Raji (cell line): ENCODE data around the gene PLA2G5.

Source experiments
- POLR2A ChIP-seq: IDR thresholded peaks from 2 replicates; pipeline ENCODE4 v1.6.1; 2011; ENCODE audit warnings: low read depth, low read length, control low read depth; ENCODE audit not compliant: insufficient read depth

PLA2G5 gene

DNA sequence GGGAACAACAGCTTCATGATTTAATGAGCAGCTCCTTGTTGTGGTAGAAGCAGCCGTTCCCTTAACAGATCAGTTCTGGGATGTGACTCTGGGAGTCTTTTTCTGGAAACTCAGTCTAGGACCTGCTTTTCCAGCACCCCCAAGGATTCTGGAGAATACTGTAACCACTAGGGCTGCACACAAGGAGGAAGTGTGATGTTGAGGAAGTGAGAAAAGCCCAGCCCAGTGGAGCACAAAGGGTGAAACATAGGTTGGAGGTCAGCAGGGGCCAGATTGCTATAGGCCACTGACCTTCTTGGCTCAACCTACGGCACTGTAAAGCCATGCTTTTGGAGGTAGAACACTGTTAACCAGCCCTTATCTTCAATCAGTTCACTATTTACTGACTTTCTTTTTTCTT is 10.1 kb upstream of the PLA2G5 start:
- TF ChIP-seq POLR2A: no peak

DNA sequence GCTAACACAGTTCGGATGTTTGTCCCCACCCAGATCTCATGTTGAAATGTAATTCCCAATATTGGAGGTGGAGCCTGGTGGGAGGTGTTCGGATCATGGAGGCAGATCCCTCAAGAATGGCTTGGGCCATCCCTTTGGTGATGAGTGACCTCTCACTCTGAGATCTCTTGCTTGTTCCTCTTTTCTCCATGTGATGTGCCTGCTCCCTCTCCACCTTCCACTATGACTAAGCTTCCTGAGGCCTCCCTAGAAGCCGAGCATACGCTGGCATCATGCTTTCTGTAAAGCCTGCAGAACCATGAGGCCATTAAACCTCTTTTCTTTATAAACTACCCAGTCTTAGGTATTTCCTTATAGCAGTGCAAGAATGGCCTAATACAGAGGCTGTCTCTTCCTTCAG is 8.1 kb upstream of the PLA2G5 start:
- TF ChIP-seq POLR2A: no peak

DNA sequence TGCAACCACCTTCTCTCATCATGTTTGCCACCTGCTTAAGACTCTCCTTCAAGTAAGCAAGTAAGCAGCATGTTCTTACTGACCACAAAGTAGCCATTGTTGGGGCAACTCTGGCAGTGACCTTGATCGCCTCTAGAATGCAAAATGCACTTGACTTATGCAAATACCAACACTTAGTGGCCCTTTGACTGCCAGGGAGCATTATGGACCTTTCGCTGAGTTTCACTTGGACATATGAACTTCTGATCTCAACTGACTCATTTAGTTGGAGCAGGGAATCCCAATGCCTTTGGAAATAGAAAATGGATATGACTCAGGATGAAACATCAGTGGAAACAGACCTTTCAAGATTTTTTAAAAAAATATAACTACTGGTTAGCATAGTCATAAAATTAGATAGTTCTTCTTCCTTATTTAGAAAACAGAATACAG is 6.1 kb upstream of the PLA2G5 start:
- no peak for TF ChIP-seq POLR2A

DNA sequence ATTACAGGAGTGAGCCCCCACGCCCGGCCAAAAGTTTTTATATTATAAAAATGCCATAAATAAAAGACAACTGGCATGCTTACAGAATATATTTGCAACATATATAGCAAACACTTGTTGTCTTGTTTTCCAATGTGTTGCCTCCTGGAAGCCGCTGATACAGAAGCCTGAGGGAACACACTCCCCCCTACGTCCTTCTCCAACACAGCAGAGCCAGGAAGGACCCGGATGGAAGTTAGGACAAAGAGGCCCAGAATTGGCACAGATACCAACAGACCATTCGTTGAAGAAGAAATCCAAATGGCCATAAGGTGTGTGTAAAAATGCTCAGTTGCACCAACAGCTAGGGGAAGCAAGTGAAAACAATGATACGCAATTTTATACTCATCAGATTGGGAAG is 1.3 kb upstream of the PLA2G5 start:
- TF ChIP-seq POLR2A: no peak

DNA sequence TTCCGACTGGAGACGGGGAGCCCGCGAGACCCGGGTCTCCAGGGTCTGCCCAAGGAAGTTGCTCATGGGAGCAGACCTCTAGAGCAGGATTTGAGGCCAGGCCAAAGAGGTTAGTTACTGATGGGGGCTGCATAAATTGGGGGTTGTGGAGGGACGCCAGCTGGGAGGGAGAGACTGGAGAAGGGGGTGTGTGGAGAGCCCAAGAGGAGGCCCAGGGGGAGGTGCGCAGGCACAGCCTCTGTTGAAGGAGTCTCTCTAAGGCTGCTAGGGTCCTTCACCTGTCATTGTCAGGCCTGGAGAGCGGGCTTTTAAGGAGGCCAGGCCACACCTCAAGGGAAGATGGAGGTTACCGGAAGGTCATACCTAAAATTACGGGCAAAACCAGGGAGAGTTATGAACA is 363 bp downstream of the PLA2G5 start:
- TF ChIP-seq POLR2A: no peak

DNA sequence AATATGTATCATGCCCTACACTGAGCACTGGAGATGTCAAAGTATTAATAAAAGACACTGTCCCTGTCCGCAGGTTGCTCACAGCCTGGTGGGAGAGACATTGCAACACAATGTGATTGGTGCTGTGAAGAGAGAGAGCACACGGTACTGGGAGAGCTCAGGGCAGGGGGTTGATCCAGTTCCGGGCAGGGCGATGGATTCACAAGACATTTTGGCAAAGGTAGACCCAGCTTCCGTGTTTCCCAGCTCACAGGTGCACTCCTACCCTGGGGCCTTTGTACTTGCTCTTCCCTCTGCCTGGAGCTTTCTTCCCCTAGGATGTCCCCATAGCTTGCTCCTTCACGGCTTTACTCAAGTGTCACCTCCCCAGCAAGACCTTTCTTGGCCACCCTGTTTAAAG is 1.4 kb downstream of the PLA2G5 start:
- TF ChIP-seq POLR2A: no peak

DNA sequence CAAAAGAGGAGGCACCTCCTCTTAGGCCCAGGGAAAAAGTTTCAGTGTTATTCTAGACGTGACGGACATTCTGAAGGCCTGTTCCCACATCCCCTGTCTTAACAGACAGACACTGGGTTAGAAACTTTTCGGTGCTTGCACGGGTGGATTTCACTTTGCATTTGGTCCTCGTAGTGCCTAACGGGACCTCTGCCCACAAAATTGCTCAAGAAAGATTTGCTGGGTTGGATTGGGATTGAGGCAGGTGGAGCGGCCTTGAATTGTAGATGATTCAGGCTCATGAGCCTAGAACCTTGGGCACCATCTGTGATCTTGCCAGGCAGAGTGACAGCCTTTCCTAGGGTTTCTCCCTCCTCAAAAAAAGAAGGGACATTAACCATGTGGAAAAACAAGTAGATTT is 2.8 kb downstream of the PLA2G5 start:
- no peak for TF ChIP-seq POLR2A

DNA sequence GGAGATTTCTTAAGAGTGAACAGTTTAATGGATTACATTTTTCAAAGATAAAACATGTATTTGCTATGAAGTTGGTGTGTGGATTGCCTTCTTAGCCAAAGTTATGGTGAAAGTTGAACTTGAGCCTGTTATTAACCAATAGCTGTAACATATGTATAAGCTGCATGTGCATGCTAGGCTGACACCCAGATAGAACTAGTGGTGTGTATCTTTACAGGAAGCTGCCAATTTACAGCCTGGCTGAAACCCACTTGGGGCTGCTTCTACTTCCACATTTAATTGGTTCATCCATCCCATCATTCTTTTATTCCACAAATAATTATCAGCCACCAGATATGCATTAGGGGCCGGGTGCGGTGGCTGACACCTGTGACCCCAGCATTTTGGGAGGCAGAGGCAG is 3.3 kb downstream of the PLA2G5 start:
- no peak for TF ChIP-seq POLR2A

DNA sequence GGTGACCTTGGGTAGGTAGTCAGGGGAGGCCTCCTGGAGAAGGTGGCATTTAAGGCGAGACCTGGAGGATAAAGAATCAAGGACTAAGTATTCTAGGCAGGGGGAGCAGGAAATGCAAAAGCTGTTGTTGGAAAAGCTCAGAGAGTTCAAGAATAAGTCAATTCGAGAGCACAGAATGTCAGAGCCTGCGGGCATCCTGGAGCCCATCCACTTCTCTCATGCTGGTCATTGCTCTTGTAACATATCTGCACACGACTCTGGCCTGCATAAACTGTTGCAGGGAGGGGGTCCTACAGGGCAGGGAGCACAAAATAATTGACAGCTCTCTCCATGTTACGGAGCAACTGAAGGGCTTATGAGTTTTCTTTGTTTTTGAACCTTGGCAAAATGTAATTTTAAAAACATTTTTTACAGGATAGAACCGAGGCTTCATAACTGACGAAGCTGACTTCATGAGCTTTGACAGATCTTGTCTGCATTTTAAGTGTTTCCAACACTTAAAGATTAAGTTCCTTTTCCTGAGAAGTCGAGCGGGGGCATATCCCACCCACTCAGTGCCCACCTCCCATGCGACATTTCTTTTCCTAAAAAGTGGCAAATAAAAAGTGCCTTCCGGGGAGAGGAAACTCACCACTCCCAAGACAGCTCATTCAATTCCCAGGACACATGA is 4.2 kb downstream of the PLA2G5 start:
- no peak for TF ChIP-seq POLR2A

DNA sequence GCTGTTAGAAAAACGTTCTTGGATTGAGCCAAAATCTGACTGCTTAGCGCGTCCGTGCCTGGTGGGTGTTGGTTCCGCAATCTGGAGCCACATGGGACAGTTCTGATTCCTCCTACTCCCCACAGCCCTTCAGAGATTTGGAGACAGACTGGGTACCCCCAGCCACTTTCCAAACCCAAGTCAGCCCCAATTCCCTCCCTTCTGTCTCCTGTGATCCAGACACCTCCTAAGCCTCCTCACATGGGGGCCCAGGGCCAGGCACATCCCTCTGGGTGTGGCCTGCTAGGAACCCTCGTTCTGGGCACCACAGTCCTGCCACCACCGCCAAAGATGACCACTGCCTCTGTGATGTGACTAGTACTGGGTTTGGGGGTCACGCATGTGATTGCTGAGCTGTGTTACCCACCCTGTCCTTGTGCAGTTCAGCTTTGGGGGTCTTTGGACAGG is 4.8 kb downstream of the PLA2G5 start:
- no peak for TF ChIP-seq POLR2A

DNA sequence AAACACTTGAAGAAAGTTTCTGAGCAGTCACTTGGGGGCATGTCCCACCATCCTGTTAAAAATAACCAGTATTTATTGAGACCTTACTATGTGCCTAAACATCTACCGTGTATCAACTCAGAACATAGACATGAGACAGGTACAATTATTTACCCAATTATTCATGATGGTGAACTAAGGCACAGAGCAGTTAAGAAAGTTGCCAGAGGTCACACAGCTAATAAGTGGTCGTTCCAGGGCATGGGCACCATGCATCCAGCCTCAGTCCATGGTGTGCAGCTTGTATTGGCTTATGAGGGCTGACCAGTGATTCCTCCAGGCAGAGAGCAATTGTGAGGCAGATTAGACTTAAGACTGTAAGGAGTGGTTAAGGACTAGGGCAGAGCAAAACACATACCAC is 5.4 kb downstream of the PLA2G5 start:
- no peak for TF ChIP-seq POLR2A

DNA sequence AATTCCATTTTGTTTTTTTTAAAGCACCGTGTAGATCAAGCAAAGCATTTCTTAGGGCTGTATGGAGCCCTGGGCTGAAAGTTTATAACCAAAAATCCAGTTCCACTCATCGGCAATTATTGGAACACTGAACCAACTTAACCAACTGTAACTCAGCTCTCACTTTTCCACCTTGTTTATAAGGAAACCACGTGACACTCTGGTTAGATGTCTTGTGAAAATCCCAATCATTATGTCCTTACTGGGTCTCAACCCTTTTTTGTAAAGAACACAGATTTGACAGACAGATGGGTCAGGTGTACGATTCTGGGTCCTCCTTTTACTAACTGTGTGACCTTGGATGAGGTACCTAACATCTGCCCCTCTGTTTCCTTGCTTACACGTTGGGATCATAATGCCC is 6.2 kb downstream of the PLA2G5 start:
- no peak for TF ChIP-seq POLR2A

DNA sequence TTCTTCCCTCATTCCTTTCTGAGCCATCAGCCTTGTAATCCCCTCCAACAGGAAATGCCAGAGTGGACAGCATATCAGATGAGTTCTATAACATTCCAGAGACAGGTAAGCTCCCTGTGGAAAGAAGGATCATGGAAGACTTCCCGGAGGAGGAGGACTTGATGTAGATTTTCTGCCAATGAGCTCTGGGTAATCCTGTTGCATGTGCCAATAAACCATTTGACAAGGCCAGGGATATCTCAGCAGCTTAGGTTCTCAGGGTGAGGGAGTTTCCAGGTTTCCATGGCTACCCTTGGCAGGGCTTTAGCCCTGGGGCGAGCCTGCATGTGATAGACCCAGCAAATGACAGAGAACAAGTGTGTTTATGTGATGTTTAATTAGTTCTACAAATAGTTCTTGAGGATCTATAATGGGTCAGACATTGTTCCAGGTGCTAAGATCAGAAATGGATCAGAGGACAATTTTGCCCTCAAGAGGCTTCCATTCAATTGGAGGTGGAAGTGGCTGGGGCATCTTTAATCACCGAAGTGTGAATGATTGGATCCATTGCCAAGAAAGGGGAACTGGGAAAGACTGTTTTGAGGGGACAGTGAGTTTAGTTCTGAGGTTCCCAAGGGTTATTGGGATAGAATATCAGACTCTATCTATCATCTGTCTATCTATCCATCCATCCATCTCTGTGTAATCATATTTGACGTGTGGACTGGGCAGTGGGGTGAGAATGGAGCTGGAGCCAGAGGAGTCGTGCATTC is 6.9 kb downstream of the PLA2G5 start:
- no peak for TF ChIP-seq POLR2A

DNA sequence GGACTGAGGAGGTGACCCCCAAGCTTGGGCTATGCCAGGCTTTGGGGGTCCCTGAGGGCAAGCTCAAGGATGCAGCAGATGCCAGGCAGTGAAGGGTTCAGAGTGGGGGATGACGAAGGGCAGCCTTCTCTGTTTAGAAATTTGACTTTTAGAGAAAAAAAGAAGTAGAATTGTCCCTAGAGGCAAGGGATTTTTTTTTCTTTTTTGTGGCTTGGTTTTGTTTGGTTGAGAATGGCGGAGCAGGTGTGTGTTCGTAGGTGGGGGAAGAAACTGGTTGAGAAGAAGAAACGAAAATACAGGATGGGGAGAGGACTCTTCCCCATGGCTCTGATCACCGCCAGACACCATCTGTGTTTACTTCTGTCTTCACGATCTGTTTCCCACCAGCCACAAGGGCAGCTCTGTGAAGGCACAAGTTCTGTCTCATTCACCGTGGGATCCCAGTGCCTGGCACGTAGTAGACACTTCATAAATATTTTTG is 8.2 kb downstream of the PLA2G5 start:
- TF ChIP-seq POLR2A: no peak

DNA sequence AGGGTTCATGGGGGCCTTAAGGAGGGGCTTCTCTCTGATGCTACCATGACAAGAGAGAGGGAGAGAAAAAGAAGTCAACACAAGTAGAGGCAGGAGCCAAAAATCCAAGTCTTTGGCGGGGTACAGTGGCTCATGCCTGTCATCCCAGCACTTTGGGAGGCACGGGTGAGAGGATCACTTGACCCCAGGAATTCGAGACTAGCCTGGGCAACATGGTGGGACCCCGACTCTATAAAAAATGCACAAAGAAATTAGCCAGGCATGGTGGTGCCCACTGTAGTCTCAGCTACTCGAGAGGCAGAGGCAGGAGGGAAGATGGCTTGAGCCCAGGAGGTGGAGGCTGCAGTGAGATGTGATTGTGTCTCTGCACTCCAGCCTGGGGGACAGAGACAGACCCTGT is 8.7 kb downstream of the PLA2G5 start:
- no peak for TF ChIP-seq POLR2A

DNA sequence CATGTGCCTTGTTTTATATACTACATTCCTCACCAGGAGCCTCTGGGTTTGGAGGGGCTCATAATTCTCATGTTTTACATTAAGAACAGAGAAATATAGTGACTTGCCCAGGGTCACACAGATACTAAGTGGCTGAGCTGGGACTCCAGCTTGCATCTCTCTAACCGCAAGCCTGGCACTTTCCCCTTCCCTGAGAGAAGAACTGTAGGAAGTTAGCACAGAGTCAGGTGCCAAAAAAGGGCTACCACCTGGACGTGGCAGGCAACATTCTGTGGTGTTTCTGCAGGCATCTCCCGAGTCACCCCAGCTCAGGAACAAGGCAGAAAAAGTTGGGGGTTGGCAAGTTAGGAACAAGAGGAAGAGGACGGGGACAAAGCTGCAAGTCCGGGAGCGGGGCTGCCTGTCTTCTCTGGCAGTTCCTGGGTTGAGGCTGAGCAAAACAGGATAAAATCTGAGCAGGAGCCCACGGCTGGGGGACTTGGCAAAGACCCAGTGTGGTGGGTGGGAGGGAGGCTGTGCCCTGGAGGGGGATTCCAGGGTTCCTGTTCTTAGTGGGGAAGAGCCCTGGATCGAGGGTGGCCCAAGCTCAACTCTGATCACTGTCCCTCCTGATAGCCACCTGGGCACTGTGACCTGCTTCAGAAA is 9.8 kb downstream of the PLA2G5 start:
- TF ChIP-seq POLR2A: no peak
